HepG2 (cell line): ENCODE data around the gene GPR137. TPM values are rescaled to one million over a fixed set of nuclear protein-coding genes. Genes with fewer than 3 reads are reported as not detected.

Experiments used
- BCL6 ChIP-seq: IDR thresholded peaks from 2 replicates; pipeline ENCODE4 v1.6.1; 2016; ENCODE audit warnings: missing genetic modification reagents, missing compliant biosample characterization
- EZH2 ChIP-seq: conservative IDR thresholded peaks from 2 replicates; pipeline ENCODE4 v1.6.1; 2012; ENCODE audit warnings: mild to moderate bottlenecking, low read depth, low read length, moderate library complexity
- GTF3A ChIP-seq: sonication (generic); formaldehyde crosslinking; conservative IDR thresholded peaks from 2 replicates; pipeline ENCODE4 v1.4.0; 2020; ENCODE audit warnings: mild to moderate bottlenecking, missing genetic modification reagents
- HNF4G ChIP-seq, 2 experiments: sonication (generic) in 1 of 2; formaldehyde crosslinking in 1 of 2; IDR thresholded peaks; 2 replicates each; pipeline versions ENCODE4 v1.4.0 to v1.6.1; 2011 to 2020; ENCODE audit warnings: borderline replicate concordance in 2 of 2, low read depth in 2 of 2, mild to moderate bottlenecking in 2 of 2, low read length in 1 of 2, missing genetic modification reagents in 1 of 2, moderate library complexity in 1 of 2
- MBNL3 ChIP-seq: fragments of 250-450 bp; sonication (Bioruptor Pico); conservative IDR thresholded peaks from 2 replicates; pipeline ENCODE4 v1.8.0; 2022; ENCODE audit warnings: mild to moderate bottlenecking, inconsistent platforms
- PCBP2 ChIP-seq: fragments of 200-400 bp; formaldehyde crosslinking; optimal IDR thresholded peaks from 2 replicates; pipeline ENCODE3; 2018; ENCODE audit warnings: low read length, low read depth; ENCODE audit not compliant: poor library complexity, severe bottlenecking
- SALL1 ChIP-seq: sonication (generic); formaldehyde crosslinking; IDR thresholded peaks from 2 replicates; pipeline ENCODE4 v1.8.0; 2022; ENCODE audit warnings: mild to moderate bottlenecking, missing genetic modification reagents
- ZFP1 ChIP-seq: IDR thresholded peaks from 2 replicates; pipeline ENCODE4 v1.6.1; 2016
- ZMAT3 ChIP-seq: sonication (generic); formaldehyde crosslinking; conservative IDR thresholded peaks from 2 replicates; pipeline ENCODE4 v1.7.0; 2021; ENCODE audit warnings: missing genetic modification reagents
- ZNF329 ChIP-seq: sonication (generic); formaldehyde crosslinking; IDR thresholded peaks from 2 replicates; pipeline ENCODE4 v1.9.0; 2021; ENCODE audit warnings: low read depth, mild to moderate bottlenecking, missing genetic modification reagents
- ZNF446 ChIP-seq: sonication (generic); formaldehyde crosslinking; IDR thresholded peaks from 2 replicates; pipeline ENCODE4 v1.5.0; 2020; ENCODE audit warnings: mild to moderate bottlenecking, missing genetic modification reagents
- ZNF484 ChIP-seq: sonication (generic); formaldehyde crosslinking; IDR thresholded peaks from 2 replicates; pipeline ENCODE4 v1.5.1; 2020; ENCODE audit warnings: mild to moderate bottlenecking, low read depth, missing genetic modification reagents, borderline replicate concordance
- ZNF720 ChIP-seq: sonication (generic); formaldehyde crosslinking; IDR thresholded peaks from 2 replicates; pipeline ENCODE4 v1.4.0; 2020; ENCODE audit warnings: missing genetic modification reagents
- ZNF883 ChIP-seq: sonication (generic); formaldehyde crosslinking; IDR thresholded peaks from 2 replicates; pipeline ENCODE4 v1.5.1; 2020; ENCODE audit warnings: mild to moderate bottlenecking, missing genetic modification reagents; ENCODE audit errors: not compliant biosample characterization
- polyA plus RNA-seq, 8 experiments: library from polyadenylated mRNA; depleted of rRNA in 3 of 8; stranded (reverse) in 7 of 8; unstranded in 1 of 8; fragments of >200 nt; fragmentation: Illumina TruSeq in 4 of 8; extraction: Trizol in 4 of 8; gene quantifications; 2 replicates each; pipeline versions ENCODE4 v1.2.1 to v1.2.3, GENCODE V29; 2011 to 2016; ENCODE audit warnings: low read depth in 4 of 8, missing spikeins in 1 of 8, mixed read lengths in 1 of 8; ENCODE audit not compliant: insufficient read depth in 1 of 8
- total RNA-seq, 5 experiments: library from RNA; depleted of rRNA; stranded (reverse); fragments of >200 nt; fragmentation: Illumina TruSeq; extraction: Trizol; gene quantifications; 2 replicates each; pipeline ENCODE4 v1.2.3, GENCODE V29; 2016; ENCODE audit warnings: low read depth in 1 of 5
- TF ChIP-seq, protein P1 (sequence below): sonication (generic); formaldehyde crosslinking; IDR thresholded peaks from 2 replicates; pipeline ENCODE4 v1.4.0; 2020; ENCODE audit warnings: missing genetic modification reagents
- TF ChIP-seq, protein P2 (sequence below): sonication (generic); formaldehyde crosslinking; IDR thresholded peaks from 2 replicates; pipeline ENCODE4 v1.5.0; 2020; ENCODE audit warnings: missing genetic modification reagents
- TF ChIP-seq, protein P3 (sequence below): sonication (generic); formaldehyde crosslinking; IDR thresholded peaks from 2 replicates; pipeline ENCODE4; 2020; ENCODE audit warnings: missing genetic modification reagents, mild to moderate bottlenecking, borderline replicate concordance
- TF ChIP-seq, protein P4 (sequence below): sonication (generic); formaldehyde crosslinking; IDR thresholded peaks from 2 replicates; pipeline ENCODE4 v1.5.0; 2020; ENCODE audit warnings: missing genetic modification reagents, mild to moderate bottlenecking, borderline replicate concordance
- TF ChIP-seq, protein P5 (sequence below): sonication (generic); formaldehyde crosslinking; IDR thresholded peaks from 2 replicates; pipeline ENCODE4 v1.4.0; 2020; ENCODE audit warnings: missing genetic modification reagents, mild to moderate bottlenecking, borderline replicate concordance

Gene GPR137
- total and polyA plus RNA-seq, 2 of the 13 experiments (the other 11 are each of a cell fraction or from before 2014, with no cell fraction given) = 8.5 to 13.2 TPM

DNA sequence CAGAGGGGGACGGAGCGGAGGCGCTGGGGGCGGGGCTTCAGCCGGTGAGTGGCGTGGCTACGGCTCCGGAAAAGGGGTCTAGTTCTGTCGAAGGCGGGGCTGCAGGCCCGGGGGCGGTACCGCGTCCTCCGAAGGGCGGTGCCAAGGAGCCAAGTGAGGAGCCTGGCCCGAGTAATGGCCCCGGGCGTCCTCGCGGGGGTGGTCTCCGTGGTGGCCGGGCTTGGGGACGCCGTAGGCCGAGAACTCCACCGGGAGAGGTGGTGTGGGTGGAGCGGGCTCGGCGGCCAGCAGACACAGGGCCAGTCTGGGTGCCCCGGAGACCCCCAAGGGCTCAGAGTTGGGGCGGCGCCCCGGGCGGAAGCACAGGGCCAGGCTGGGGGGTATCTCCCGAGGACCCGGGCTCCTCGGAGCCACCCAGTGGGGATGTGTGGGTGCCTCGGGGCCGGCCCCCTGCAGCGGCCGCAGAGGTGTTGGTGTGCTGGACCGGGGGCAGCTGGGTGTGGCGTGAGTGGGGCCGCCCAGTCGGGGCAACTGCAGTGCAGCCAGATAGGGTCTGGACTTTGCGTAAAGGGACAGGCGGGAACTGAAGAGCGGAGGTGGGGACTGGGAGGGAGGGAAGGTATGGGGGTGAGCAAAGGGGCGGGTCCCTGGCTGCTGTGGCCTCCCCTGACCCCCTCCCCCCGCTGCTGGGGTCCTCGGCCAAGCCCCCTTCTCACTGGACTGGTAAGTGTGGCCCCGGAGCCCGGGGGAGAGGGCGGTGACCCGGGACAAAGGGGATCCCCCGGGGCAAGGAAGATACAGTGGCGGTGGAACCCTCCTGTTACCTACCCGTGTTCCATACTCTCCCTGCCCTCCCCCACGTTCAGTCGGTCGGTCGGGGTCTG is 43.9 kb upstream of the GPR137 start (continued):
- TF ChIP-seq HNF4G (IDR thresholded peaks at IDR 0.05; ENCODE audit: borderline replicate concordance, low read depth, low read length) (no peak), HNF4G (CRISPR knock-in tag; IDR thresholded peaks at IDR 0.05; ENCODE audit: borderline replicate concordance, low read depth) (no peak), ZNF329 (CRISPR knock-in tag) (no peak), PCBP2 (no peak), EZH2 (no peak), ZMAT3 (CRISPR knock-in tag) (0 out of 2 replicates have a peak, but pooled peaks have one; percentile 39), ZNF446 (CRISPR knock-in tag) (no peak), SALL1 (CRISPR knock-in tag) (no peak), GTF3A (CRISPR knock-in tag) (no peak), ZNF484 (CRISPR knock-in tag) (no peak), ZNF720 (no peak), ZFP1 (no peak), BCL6 (CRISPR knock-in tag) (no peak), MBNL3 (CRISPR knock-in tag) (no peak), ZNF883 (CRISPR knock-in tag) (no peak)
- TF ChIP-seq, protein P1, sequence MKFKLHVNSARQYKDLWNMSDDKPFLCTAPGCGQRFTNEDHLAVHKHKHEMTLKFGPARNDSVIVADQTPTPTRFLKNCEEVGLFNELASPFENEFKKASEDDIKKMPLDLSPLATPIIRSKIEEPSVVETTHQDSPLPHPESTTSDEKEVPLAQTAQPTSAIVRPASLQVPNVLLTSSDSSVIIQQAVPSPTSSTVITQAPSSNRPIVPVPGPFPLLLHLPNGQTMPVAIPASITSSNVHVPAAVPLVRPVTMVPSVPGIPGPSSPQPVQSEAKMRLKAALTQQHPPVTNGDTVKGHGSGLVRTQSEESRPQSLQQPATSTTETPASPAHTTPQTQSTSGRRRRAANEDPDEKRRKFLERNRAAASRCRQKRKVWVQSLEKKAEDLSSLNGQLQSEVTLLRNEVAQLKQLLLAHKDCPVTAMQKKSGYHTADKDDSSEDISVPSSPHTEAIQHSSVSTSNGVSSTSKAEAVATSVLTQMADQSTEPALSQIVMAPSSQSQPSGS (CRISPR knock-in tag) = no peak
- TF ChIP-seq, protein P2, sequence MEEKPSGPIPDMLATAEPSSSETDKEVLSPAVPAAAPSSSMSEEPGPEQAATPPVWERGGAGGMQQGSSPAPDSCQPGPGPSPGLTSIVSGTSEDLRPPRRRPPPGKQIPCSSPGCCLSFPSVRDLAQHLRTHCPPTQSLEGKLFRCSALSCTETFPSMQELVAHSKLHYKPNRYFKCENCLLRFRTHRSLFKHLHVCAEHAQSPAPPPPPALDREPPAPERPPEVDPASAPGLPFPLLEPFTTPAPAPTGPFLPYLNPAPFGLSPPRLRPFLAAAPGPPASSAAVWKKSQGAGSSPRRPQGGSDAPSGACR (CRISPR knock-in tag) = no peak; the same call in 1 of the 2 replicates
- TF ChIP-seq, protein P3, sequence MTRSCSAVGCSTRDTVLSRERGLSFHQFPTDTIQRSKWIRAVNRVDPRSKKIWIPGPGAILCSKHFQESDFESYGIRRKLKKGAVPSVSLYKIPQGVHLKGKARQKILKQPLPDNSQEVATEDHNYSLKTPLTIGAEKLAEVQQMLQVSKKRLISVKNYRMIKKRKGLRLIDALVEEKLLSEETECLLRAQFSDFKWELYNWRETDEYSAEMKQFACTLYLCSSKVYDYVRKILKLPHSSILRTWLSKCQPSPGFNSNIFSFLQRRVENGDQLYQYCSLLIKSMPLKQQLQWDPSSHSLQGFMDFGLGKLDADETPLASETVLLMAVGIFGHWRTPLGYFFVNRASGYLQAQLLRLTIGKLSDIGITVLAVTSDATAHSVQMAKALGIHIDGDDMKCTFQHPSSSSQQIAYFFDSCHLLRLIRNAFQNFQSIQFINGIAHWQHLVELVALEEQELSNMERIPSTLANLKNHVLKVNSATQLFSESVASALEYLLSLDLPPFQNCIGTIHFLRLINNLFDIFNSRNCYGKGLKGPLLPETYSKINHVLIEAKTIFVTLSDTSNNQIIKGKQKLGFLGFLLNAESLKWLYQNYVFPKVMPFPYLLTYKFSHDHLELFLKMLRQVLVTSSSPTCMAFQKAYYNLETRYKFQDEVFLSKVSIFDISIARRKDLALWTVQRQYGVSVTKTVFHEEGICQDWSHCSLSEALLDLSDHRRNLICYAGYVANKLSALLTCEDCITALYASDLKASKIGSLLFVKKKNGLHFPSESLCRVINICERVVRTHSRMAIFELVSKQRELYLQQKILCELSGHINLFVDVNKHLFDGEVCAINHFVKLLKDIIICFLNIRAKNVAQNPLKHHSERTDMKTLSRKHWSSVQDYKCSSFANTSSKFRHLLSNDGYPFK = no peak; the same call in 1 of the 2 replicates
- TF ChIP-seq, protein P4, sequence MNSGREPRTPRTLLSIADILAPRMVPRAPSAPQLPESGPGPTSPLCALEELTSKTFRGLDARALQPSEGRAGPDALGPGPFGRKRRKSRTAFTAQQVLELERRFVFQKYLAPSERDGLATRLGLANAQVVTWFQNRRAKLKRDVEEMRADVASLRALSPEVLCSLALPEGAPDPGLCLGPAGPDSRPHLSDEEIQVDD (CRISPR knock-in tag) = no peak
- TF ChIP-seq, protein P5, sequence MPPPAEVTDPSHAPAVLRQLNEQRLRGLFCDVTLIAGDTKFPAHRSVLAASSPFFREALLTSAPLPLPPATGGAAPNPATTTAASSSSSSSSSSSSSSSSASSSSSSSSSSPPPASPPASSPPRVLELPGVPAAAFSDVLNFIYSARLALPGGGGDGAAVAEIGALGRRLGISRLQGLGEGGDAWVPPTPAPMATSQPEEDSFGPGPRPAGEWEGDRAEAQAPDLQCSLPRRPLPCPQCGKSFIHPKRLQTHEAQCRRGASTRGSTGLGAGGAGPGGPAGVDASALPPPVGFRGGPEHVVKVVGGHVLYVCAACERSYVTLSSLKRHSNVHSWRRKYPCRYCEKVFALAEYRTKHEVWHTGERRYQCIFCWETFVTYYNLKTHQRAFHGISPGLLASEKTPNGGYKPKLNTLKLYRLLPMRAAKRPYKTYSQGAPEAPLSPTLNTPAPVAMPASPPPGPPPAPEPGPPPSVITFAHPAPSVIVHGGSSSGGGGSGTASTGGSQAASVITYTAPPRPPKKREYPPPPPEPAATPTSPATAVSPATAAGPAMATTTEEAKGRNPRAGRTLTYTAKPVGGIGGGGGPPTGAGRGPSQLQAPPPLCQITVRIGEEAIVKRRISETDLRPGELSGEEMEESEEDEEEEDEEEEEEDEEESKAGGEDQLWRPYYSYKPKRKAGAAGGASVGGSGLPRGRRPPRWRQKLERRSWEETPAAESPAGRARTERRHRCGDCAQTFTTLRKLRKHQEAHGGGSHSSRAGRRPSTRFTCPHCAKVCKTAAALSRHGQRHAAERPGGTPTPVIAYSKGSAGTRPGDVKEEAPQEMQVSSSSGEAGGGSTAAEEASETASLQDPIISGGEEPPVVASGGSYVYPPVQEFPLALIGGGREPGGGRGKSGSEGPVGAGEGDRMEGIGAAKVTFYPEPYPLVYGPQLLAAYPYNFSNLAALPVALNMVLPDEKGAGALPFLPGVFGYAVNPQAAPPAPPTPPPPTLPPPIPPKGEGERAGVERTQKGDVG = no peak
